Stimulated activated CD8-positive, alpha-beta memory T cell treated with anti-CD3 and anti-CD28 coated beads, Interleukin-12 subunit alpha, Interleukin-12 subunit beta, amount 100 ng/mL, for 4 hours (primary cell): ENCODE results near the gene SCRT2.
A peak's percentile ranks its signal among the peaks of the same experiment; 100 is the strongest.
"Not testable (repeated sequence)": the region's sequence is repeated elsewhere in the genome, so short reads cannot be mapped to it uniquely, and the experiment has no call there.

ENCODE experiments used
- DNase-seq: peaks from one replicate; pipeline ENCODE4 v3.0.0-alpha.2; 2020; ENCODE audit warnings: low read depth

SCRT2 gene

DNA sequence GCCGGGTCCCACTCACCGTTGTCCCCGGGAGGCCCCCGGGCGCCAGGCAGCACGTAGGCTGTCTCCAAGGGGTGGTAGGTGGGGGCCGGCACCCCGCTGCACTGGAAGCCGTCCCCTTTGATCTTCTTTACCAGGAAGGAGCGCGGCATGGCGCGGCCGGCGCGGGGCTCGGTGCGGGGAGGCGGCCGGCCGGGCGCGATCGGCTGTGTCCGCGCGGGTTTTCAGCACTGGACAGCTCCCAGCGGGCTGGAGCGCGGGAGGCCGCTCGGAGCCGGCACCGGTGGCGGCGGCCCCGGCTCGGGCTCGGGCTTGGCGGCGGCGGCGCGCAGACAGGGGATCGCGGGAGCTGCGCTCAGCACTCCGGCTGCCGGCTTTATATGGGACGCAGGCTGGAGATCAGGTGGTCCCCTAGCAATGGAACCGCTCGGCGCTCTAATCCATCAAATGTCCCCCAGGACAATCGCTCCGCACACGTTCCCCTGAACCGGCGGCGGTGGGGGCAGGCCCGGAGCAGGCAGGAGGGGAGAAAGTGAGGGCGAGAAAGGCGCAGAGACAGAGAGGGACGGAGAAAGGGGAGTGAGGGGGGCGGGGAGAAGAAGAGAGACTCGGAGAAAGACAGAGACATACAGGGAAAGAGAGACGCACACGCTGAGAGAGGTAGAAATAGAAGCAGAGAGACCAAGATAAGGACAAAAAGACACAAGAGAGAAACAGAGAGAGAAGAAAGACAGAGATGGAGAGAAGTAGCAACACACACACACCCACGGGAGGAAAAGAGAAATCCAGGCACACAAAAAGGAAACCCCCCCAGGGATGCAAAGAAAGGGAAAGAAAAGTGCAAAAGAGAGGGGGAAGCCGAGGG lies at the start of gene SCRT2:
Gene SCRT2 (minus strand): TSS at position 350 of the 862 bp plus-strand sequence. CDS start 201 bp downstream, at position 149.
- DNase-seq, result peak; percentile 37

DNA sequence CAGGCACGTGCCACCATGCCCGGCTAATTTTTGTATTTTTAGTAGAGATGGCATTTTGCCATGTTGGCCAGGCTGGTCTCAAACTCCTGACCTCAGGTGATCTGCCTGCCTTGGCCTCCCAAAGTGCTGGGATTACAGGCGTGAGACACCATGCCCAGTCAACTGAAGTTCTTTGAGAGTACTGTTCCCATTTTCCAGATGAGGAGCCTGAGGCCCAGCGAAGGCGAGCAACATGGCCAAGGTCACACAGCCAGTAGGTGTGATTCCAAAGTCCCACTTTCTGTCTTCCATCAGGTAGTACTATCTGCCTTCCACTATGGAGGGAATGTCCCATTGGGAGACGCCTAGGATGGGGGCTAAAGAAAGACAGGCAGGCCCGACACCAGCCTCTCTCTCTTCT lies 49.2 kb upstream of the SCRT2 start:
- DNase-seq, result not testable (repeated sequence)

DNA sequence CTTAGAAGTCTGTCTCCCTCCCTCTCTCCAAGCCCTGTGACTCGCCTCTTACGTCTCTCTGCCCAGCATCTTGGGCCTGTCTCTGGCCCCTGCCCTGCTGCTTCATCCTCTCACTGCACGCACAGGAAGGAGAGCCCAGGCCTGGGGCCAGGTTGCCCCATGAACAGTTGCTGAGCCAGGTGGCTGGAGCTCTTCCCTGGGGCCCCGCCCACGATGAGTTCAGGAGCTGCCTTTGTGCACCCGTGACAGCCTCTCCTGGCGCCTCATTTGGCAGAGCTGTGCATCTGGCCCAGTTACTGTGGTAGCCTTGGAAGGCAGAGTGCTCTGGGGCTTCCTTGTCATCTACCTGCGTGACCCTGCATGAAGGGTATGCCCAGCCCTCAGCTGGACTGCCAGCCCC lies 48.2 kb upstream of the SCRT2 start:
- DNase-seq, result no peak

DNA sequence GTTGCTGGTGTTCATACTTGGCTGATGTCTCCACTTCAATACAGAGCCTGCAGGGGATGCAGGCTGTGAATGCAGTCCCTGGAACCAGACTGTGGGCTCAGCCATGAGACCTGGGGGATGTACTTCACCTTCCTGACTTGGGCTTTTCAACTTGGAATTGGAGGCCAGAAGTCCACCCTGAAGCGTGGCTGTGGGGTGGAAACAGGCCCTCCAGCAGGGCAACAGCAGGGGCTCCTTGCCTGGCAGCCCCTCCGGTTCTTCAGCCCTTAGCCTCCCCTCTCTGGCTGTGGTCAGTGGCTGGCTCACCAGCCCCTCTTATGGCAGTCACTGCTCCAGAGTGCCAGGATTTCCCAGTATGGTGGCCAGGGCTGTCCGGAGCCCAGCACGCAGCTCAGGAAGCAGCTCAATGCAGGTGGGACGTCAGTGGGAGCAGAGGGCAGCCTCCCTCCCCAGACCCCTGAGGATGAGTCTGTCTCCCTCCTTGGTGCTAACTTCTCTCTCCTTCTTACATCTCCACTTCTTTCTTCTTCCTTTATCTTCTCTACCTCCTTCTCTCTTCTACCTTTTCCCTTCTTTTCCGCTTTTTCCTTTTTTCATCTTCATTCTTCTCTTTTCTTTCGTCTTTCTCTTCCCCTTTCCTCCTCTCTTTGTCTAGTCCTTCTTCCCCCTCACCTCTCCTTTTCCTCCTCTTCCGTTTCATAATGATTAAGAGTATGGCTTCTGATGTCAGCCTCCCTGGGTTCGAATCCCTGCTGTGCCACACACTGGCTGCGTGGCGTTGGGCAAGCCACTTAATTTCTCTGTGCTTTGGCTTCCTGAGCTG lies 47.4 kb upstream of the SCRT2 start:
- DNase-seq, result no peak

DNA sequence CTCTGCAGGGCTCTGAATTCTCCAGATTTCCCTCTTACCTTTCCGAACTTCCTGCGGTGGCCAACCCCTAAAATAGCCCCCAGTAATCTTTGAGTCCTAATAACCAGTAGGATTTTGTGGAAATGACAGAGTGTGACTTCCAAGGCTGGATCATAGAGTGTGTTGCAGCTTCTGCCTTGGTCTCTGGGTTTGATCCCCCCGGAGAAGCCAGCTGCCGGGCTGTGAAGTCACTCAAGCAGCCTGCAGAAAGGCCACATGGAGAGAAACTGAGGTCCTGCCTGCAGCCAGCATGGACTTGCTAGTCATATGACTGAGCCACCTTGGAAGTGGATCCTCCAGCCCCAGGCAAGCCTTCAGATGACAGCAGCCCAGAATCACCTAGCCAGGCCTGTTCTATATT lies 46.3 kb upstream of the SCRT2 start:
- DNase-seq, result no peak

DNA sequence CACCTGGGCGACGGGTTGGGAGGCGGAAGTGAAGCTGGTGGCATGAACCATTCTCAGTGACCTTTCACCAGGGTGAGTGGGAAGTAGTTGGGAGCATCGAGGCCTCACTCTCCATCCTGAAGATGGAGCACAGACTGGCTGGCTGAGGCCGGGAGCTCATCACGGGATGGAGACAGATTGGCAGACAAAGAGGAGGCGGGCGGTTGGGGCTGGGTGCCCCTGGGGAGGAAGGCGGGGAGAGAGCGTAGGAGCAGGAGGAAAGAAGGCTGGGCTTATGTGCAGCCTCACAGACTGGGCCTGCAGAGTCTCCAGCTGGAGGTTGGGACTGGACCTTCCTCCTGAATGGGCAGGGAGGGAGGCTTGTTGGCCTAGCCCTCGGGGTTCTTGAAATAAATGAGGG lies 44.2 kb upstream of the SCRT2 start:
- no peak for DNase-seq

DNA sequence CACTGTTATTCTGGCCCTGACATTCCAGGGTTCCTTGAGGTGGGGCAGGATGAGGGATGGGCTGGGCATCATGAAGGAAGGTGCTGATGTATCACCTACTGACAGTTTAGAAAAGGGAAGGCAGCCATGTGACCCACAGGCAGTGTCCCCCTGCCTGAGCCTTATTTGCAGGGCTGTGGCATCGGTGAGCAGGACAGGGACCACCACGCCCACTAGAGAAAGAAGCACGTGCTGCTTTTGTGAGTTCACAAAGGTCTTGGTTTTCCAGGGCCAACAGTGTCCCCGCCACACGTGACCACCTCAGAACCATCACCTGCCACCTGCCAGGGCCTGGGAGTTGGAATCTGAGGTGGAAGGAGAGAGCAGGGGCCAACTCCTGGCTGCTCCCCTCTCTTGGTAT lies 43.5 kb upstream of the SCRT2 start:
- no peak for DNase-seq

DNA sequence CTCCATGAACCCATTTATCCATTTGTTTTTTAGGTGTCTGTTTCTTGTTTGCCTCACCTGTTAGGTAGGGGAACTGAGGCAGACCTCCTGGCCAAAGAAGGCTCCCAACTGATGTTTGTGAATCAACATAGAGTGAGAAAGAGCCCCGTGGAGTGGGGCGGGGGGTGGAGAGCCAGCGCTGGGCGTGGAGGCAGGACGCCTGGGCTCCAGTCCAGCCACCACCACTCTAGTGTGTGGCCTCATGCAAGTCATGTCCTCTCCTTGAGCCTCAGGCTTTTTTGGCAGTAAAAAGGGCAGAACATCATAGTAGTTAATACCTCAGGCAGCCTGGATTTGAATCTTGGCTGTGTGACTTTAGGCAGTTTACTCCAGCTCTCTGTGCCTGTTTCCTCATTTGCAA lies 42.2 kb upstream of the SCRT2 start:
- no peak for DNase-seq

DNA sequence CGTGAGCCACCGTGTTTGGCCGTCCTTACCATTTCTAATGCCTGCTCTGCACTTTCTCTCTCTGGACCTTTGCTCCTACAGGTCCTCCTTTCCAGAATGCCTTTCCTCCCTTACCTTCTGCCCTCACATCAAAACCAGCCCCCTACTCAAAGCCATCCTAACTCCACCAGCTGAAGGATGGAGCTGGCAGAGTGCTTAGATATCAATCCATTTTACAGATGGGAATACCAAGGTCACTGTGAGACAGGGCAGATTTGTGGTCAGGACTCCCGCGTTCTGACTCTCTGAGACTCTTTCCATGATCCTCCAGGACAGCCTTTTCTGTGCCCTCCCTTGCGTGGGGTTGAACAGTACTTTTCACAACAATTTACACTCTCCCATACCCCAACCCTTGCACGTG lies 41.7 kb upstream of the SCRT2 start:
- no peak for DNase-seq

DNA sequence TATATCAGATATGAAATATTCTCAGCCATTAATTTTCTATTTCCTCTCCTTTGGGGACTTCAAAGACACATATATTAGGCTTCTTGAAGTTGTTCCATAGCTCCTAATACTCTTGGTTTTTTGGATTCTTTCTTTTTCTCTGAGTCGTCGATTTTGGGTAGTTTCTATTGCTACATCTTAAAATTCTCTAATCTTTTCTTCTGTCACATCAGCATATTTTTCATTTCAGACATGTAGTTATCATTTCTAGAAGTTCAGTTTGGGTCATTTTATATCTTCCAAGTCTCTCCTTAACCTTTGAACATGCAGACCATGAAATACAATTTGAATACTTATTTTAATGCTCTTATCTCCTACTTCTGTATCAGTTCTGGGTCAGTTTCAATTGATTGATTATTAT lies 38.9 kb upstream of the SCRT2 start:
- no peak for DNase-seq

DNA sequence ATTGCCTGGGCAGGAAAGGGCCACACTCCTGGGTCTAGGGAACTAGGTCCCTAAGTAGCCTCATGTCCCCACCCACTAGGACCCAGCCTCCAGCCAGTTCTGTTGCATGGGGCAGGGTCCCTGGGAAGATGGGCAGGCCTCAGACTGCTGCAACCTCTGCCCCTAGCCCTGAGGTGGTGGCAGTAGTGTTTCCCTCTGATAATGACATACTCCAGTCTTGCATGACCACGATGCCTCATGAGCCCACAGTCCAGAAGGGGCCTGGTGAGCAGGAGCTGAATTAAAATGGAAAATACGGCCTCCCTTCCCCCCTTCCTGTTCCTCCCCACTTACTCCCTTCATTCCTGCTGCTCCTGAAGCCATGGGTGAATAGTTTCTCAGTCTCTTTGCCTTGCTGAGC lies 36.0 kb upstream of the SCRT2 start:
- DNase-seq, result no peak

DNA sequence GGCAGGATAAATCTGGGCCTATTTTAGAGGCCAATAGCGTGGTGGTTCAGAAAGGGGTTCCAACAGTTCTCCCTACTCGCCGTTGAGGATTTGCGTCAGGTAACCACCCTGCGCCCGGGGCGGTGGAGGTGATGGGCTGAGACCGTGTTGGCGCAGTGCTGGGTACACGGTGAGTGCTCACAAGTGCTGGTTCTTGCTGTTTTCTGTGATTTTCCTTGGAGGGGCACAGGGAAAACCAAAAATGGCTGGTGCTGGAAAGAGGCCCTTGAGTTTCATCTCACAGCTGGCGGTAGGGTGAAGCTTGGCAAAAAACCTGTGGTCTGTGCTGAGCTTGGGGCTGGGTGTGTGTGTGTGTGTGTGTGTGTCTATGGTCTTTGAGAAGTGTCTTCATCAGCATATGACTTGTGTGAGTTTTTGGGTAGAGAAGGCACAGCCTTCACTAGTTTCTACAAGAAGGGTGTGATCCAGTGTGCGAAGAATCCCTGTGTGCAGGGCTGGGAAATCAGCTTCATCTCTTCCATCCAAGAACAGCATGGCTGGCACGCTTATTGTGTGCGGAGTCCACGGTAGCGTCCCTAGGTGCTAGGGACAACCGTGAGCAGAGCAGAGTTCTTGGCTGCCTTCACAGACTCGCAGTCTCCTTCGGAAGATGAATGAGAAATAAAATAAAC lies 35.3 kb upstream of the SCRT2 start:
- no peak for DNase-seq

DNA sequence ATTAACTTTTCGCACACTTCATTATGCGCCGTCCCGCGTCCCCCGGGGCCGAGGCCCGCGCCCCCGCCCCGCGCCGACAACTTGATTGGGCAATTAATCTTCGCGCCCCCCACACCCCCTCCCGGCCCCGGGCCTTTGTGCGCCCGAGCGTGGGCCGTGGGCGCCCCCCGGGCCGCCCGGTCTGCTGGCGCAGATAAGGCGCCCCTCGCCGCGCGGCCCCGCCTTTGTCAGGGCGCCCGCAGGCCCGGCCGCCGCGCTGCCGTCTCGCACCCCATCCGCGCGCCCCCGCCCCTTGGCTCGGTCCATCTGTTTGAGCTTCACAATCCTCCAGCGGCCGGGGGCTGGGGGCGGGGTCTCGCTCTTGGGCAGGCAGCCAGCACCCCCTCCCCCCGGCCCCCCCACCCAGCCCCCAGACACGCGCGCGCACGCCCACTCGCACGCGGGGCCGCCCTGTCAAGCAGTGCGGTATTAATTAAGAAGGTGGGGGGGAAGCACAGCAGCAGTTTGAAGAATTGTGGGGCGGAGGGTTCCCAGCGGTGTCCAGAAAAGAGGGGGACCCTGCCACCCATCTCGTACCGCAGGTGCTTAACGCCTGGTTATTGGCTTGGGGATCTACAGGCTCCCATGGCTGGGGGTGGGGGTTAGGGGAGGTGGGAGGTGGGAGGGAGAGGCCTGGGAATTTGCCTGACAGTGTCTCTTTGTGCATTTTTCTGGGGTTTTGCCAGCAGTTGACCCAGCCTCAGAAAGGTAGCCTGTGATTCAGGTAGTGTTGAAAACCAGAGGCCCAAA lies 34.6 kb upstream of the SCRT2 start:
- DNase-seq, result no peak

DNA sequence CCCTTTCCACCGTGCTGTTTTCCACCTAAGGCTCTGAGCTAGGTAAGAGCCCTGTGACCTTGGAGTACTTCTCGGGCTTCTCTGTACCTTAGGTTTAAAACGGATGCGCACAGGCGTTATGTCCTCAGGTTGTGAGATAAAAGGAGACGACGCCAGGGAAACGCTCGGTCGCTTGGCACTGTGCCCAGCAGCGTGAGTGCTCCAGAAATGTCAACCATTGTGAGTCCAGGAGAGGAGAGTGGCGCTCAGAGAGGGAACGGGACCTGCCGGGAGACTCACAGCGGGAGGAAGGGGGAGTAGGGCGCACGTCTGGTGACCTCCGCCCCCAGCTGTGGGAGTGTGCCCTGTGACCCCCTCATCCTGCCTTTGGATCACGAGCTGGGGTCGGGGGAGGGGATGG lies 33.8 kb upstream of the SCRT2 start:
- DNase-seq, result no peak

DNA sequence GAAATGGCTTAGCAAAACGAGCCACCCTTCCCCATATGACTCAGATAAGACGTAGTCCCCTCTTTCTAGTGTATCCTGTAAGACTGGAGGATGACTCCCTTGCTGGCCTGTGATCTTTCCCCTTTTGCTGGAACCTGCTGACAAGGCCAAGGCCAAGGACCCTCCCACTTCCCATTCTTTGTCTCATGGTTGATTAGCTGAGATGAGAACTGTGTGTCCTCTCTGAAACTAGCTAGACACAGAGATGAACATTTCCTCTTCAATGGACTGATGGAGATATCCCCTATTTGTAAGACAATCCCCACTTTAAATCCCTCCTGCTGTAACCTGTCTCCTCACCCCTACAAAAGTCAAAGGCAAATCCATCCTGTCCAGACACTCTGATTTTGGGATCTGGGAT lies 33.4 kb upstream of the SCRT2 start:
- DNase-seq, result no peak

DNA sequence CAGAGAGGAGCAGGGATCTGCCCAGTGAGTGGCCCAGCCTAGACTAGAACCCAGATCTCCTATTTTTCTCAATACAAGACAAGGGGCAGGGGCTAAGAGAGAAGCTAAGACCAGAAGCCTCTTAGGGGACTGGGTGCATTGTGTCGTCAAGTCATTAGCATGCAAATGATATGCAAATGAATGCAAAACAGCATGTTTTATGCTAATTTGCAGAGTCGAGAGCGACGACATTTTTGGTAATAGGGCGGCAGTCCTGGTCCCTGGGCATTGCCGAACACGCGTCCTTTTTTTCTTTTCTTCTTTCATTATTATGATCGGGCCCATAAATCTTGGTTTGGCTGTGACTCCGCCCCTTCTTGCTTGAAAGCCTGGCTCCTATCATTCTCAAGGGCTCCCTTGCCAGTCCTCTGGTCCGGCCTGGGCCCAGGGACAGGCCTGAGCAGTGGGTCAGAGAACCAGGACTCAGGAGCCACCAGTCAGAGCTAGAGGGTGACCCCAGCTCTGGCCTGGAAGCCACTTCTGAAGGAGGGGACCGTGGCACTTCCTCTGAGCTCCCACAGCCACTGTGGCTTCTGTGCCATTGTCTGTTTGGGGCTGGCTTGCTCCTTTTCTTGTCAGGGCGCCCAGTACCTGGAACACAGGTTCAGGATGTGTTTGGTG lies 32.0 kb upstream of the SCRT2 start:
- DNase-seq, result no peak

DNA sequence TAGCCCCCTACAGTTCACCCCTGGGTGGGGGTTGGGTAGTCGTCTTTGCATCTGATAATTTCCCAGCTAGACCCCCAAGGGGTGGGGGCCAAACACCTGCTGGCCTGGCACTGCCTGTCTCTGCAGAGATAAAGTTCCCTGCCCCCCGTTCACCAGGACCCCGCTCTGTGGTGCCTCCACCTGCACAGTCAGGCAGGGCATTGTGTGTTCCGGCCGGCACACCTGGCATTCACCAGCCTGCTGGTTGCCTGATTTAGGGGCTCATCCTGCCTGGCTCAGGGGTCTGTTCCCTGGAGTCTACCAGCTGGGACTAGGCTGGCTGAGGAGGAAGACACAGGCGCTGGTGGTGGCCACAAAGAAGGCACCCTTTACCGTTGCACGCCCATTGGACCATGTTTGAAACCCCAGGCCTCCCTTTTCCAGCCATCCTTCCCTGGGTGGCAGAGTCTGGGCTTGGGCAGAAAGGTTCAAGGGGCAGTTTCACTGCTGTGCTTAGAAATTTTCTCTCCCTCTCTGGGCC lies 30.8 kb upstream of the SCRT2 start:
- DNase-seq, result no peak

DNA sequence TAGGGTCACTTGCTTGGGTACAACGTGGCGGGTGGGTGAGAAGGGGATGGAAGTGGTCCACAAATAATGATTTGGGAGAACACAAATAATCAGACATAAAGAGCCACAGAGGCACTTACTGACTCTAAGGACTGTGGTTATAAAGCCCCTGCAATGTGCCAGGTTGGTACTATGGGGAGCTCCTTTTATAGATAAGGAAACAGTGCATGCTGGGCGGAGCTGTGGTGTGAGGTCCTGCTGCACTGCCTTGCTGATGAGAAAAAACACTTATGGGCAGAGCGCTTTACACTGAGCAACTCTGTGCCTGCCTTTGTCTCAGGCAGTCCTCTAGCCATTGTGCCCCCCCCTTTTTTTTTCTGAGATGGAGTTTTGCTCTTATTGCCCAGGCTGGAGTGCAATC lies 29.1 kb upstream of the SCRT2 start:
- DNase-seq, result no peak

DNA sequence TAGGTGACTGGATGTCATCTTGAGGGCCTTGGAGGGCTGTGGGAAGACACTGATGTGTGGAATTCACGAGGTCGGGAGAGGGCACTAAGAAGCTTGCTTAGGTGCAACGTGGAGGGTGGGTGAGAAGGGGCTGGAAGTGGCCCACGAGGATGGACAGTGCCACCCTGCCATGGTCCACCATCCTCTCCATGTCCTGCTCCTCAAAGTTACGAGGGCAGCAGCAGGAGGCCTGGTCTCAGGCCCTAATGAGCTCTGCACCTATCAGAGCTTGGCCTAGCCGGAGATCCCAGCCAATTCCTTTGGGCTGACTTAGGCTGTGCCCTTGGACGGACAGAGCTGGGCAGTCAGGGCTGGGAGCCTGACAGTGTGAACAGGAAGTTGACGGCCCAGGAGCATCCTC lies 27.8 kb upstream of the SCRT2 start:
- no peak for DNase-seq

DNA sequence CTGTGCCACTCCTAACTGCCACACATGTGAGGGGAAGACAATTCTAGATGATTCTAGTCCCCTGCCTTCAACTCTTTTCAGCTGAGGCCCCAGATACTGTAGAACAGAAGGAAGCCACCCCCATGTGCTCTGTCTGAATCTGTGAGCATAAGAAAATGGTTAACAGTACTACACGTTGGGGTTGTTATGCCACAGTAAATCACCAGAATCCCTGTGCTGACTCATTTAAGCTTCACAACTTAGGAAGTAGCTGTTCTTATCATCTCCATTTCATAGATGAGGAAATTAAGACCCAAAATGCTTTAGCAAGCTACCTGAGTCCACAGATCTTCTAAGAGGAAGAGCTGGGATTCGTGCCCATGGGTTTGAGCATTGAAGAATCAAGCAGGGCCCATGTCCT lies 27.4 kb upstream of the SCRT2 start:
- DNase-seq, result no peak
